GM12874 (cell line): ENCODE data around the gene CSTPP1.

Source experiments
- CTCF ChIP-seq: IDR thresholded peaks from 2 replicates; pipeline ENCODE4 v1.5.1; 2011; ENCODE audit warnings: low read depth, mild to moderate bottlenecking, control low read depth, low read length, moderate library complexity; ENCODE audit not compliant: insufficient read depth

The CSTPP1 gene

GRCh38 chr11:47005441-47005840, 68.9 kb downstream of the CSTPP1 start:
- TF ChIP-seq CTCF, result no peak

GRCh38 chr11:47007579-47007978, 71.0 kb downstream of the CSTPP1 start:
- no peak for TF ChIP-seq CTCF

GRCh38 chr11:47010179-47010578, 73.6 kb downstream of the CSTPP1 start:
- TF ChIP-seq CTCF, result no peak

GRCh38 chr11:47014097-47014496, 77.5 kb downstream of the CSTPP1 start:
- TF ChIP-seq CTCF, result no peak

GRCh38 chr11:47018637-47019036, 82.1 kb downstream of the CSTPP1 start:
- no peak for TF ChIP-seq CTCF

DNA sequence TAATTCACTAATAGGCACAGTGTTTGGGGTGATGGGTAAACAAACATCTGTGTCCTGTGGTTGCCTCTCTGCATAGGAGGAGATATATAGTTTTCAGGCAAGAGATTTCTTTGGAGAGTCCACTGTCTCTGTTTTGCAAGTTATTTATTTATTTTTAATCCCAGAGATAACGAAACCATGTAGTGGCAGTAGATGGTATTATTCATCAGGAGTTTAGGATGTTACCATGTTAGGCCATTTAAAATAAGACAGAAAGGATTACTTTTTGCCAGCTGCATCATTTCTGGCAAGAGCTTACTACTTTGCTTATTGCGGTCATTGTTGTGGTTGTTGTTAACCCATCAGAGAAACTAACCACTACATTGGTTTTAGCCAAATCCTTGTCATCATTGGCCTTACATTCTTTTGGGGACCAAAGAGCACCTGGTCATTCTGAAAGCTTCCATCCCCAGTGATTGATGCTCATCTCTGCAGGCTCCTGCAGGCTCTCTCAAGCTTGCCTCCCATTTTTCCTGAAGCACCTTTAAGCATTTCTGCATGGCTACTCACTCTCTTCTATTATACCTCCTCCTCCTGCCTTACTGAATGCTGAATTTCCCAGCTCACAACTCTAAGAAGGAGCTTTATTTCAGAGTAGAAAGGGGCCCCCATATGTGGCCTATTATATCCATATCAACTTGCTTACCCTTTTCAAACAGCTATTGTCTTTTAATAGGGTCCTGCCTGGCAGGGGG, 84.4 kb downstream of the CSTPP1 start:
- TF ChIP-seq CTCF, result no peak

GRCh38 chr11:47021527-47021818, 84.9 kb downstream of the CSTPP1 start:
- TF ChIP-seq CTCF, result no peak
